H1 (cell line): Measurements from ENCODE around the gene MPHOSPH8. TPM values are rescaled to one million over a fixed set of nuclear protein-coding genes. Genes with fewer than 3 reads are reported as not detected.

ENCODE experiments used
- CTCF ChIA-PET: fragments of 300-600 bp; sonication (Branson Sonifier 250); formaldehyde crosslinking; loops from one replicate; lab custom pipeline; 2021; ENCODE audit not compliant: partially characterized antibody; lab: Charles Lee
- POLR2A ChIA-PET: fragments of 300-600 bp; sonication (Branson Sonifier 250); formaldehyde crosslinking; loops from one replicate; lab custom pipeline; 2021; ENCODE audit warnings: inconsistent platforms; ENCODE audit not compliant: partially characterized antibody; lab: Charles Lee
- DNase-seq, 2 experiments: peaks; one replicate each; pipeline versions ENCODE4 v3.0.0 to v3.0.0-alpha.2; 2010 to 2022; ENCODE audit warnings: low spot score in 2 of 2, low read depth in 1 of 2, mixed read lengths in 1 of 2
- FAIRE-seq: peaks from 2 replicates; lab custom pipeline; 2011; peaks lifted over from hg19 to GRCh38; lab: Jason Lieb, UNC
- H2AFZ ChIP-seq: 2 replicates; pipeline ENCODE4 v1.8.1; 2012; ENCODE audit warnings: low read length, inconsistent platforms
- H2AK5ac ChIP-seq: 2 replicates; pipeline ENCODE4 v1.6.1; 2013; ENCODE audit warnings: low read depth, low read length
- H2BK120ac ChIP-seq: replicated peaks from 2 replicates; pipeline ENCODE3; 2013; ENCODE audit warnings: low read depth, low read length, inconsistent platforms
- H2BK12ac ChIP-seq: 2 replicates; pipeline ENCODE4 v1.6.1; 2013; ENCODE audit warnings: low read depth, low read length
- H2BK15ac ChIP-seq: 2 replicates; pipeline ENCODE4 v1.6.1; 2013; ENCODE audit warnings: low read length
- H2BK20ac ChIP-seq: 2 replicates; pipeline ENCODE4 v1.6.1; 2013; ENCODE audit warnings: low read length
- H2BK5ac ChIP-seq: 2 replicates; pipeline ENCODE4 v1.6.1; 2013; ENCODE audit warnings: low read depth, low read length
- H3K14ac ChIP-seq: 2 replicates; pipeline ENCODE4 v1.6.1; 2013; ENCODE audit warnings: inconsistent platforms; ENCODE audit not compliant: insufficient read length
- H3K18ac ChIP-seq: 2 replicates; pipeline ENCODE4 v1.6.1; 2013; ENCODE audit warnings: low read length; ENCODE audit errors: extremely low read depth
- H3K23ac ChIP-seq: 2 replicates; pipeline ENCODE4 v1.6.1; 2013; ENCODE audit warnings: inconsistent platforms; ENCODE audit not compliant: insufficient read length
- H3K23me2 ChIP-seq: 2 replicates; pipeline ENCODE4 v1.6.1; 2013; ENCODE audit warnings: low read depth, low read length
- H3K27ac ChIP-seq: 2 replicates; pipeline ENCODE4 v1.6.1; 2011; ENCODE audit warnings: low read depth, low read length, inconsistent platforms
- H3K27me3 ChIP-seq, 4 experiments: replicated peaks in 1 of 4; 1 replicate in 1 of 4; 2 replicates in 3 of 4; pipeline versions ENCODE4 v1.6.1 to v1.8.1; 2011 to 2013; ENCODE audit warnings: low read length in 3 of 4, mild to moderate bottlenecking in 3 of 4, inconsistent platforms in 2 of 4, mixed read lengths in 2 of 4, moderate library complexity in 1 of 4; ENCODE audit not compliant: control insufficient read depth in 3 of 4, insufficient read depth in 3 of 4; ENCODE audit errors: extremely low read depth in 1 of 4
- H3K36me3 ChIP-seq, 4 experiments: 2 replicates each; pipeline versions ENCODE4 v1.6.1 to v1.8.1; 2011 to 2013; ENCODE audit warnings: mild to moderate bottlenecking in 4 of 4, low read length in 3 of 4, moderate library complexity in 2 of 4, control low read depth in 1 of 4, inconsistent platforms in 1 of 4; ENCODE audit not compliant: insufficient read depth in 4 of 4, control insufficient read depth in 2 of 4
- H3K4ac ChIP-seq: replicated peaks from 2 replicates; pipeline ENCODE3; 2013; ENCODE audit warnings: low read length, low read depth, mixed read lengths, inconsistent platforms; ENCODE audit not compliant: insufficient read length
- H3K4me1 ChIP-seq, 4 experiments: replicated peaks in 1 of 4; 1 replicate in 1 of 4; 2 replicates in 3 of 4; pipeline versions ENCODE4 v1.6.1 to v1.8.1; 2011 to 2013; ENCODE audit warnings: low read length in 3 of 4, inconsistent platforms in 2 of 4, mixed read lengths in 1 of 4; ENCODE audit not compliant: insufficient read depth in 4 of 4, control insufficient read depth in 3 of 4
- H3K4me2 ChIP-seq, 2 experiments: 2 replicates each; pipeline versions ENCODE4 v1.6.1 to v1.8.1; 2011 to 2013; ENCODE audit warnings: low read depth in 2 of 2, low read length in 2 of 2, control low read depth in 1 of 2, inconsistent platforms in 1 of 2, mild to moderate bottlenecking in 1 of 2; ENCODE audit not compliant: insufficient read depth in 1 of 2
- H3K4me3 ChIP-seq, 4 experiments: fragments of 200-600, 300-600 bp in 1 of 4; sonication (generic), shearing (Covaris generic), sonication (Bioruptor Twin) in 1 of 4; 2 replicates each; pipeline versions ENCODE4 v1.5.1 to v1.8.1; 2011 to 2016; ENCODE audit warnings: low read length in 4 of 4, low read depth in 3 of 4, control low read depth in 2 of 4, inconsistent platforms in 2 of 4, mild to moderate bottlenecking in 2 of 4, mixed read lengths in 1 of 4, moderate library complexity in 1 of 4; ENCODE audit not compliant: insufficient read depth in 2 of 4; ENCODE audit errors: extremely low read depth in 1 of 4
- H3K56ac ChIP-seq: replicated peaks from 2 replicates; pipeline ENCODE3; 2013; ENCODE audit warnings: low read depth, mild to moderate bottlenecking, mixed read lengths, low read length, inconsistent platforms; ENCODE audit not compliant: insufficient read length
- H3K79me1 ChIP-seq: 2 replicates; pipeline ENCODE4 v1.6.1; 2013; ENCODE audit warnings: low read depth, low read length, control low read depth
- H3K79me2 ChIP-seq, 2 experiments: 2 replicates each; pipeline versions ENCODE4 v1.6.1 to v1.8.1; 2012 to 2013; ENCODE audit warnings: low read length in 2 of 2, mild to moderate bottlenecking in 2 of 2, inconsistent platforms in 1 of 2; ENCODE audit not compliant: insufficient read depth in 2 of 2, control insufficient read depth in 1 of 2
- H3K9ac ChIP-seq, 4 experiments: replicated peaks in 1 of 4; 1 replicate in 1 of 4; 2 replicates in 3 of 4; pipeline versions ENCODE4 v1.6.1 to v1.8.1; 2011 to 2013; ENCODE audit warnings: low read depth in 3 of 4, low read length in 3 of 4, control low read depth in 2 of 4, mild to moderate bottlenecking in 2 of 4, moderate library complexity in 2 of 4, inconsistent platforms in 1 of 4; ENCODE audit errors: extremely low read depth in 1 of 4
- H3K9me3 ChIP-seq, 2 experiments: 2 replicates each; pipeline versions ENCODE4 v1.6.1 to v1.8.1; 2012 to 2013; ENCODE audit warnings: mild to moderate bottlenecking in 2 of 2, moderate library complexity in 2 of 2, control low read depth in 1 of 2, inconsistent platforms in 1 of 2, low read depth in 1 of 2, low read length in 1 of 2, mixed read lengths in 1 of 2; ENCODE audit not compliant: insufficient read depth in 2 of 2
- H4K20me1 ChIP-seq, 2 experiments: replicated peaks in 1 of 2; 2 replicates each; pipeline versions ENCODE3 to v1.8.1; 2011 to 2013; ENCODE audit warnings: inconsistent platforms in 2 of 2, low read length in 2 of 2, mild to moderate bottlenecking in 1 of 2; ENCODE audit not compliant: insufficient read depth in 2 of 2, control insufficient read depth in 1 of 2
- H4K5ac ChIP-seq: 2 replicates; pipeline ENCODE4 v1.6.1; 2013; ENCODE audit warnings: low read length, low read depth, mixed read lengths, inconsistent platforms; ENCODE audit not compliant: insufficient read length
- H4K8ac ChIP-seq: 2 replicates; pipeline ENCODE4 v1.8.0; 2013; ENCODE audit warnings: mild to moderate bottlenecking, moderate library complexity, low read length, inconsistent platforms; ENCODE audit not compliant: insufficient read depth; ENCODE audit errors: extremely low read depth
- H4K91ac ChIP-seq: replicated peaks from 2 replicates; pipeline ENCODE3; 2013; ENCODE audit warnings: low read length, mixed read lengths, inconsistent platforms; ENCODE audit not compliant: insufficient read length
- BACH1 ChIP-seq: IDR thresholded peaks from 2 replicates; pipeline ENCODE4 v1.6.1; 2012; ENCODE audit warnings: low read length, improper control_type of control experiment
- CHD1 ChIP-seq: IDR thresholded peaks from 2 replicates; pipeline ENCODE4 v1.6.1; 2012; ENCODE audit warnings: low read depth, low read length, improper control_type of control experiment
- EGR1 ChIP-seq: IDR thresholded peaks from 2 replicates; pipeline ENCODE4 v1.6.1; 2011; ENCODE audit warnings: low read depth, low read length, borderline replicate concordance
- EZH2 ChIP-seq: fragments of 200-600 bp; sonication (generic); IDR thresholded peaks from 2 replicates; pipeline ENCODE4 v1.7.1; 2012; ENCODE audit warnings: low read depth, mild to moderate bottlenecking, moderate library complexity, low read length, inconsistent platforms; ENCODE audit not compliant: severe bottlenecking
- KDM1A ChIP-seq: fragments of 200-600, 300-600 bp; sonication (generic); IDR thresholded peaks from 2 replicates; pipeline ENCODE4 v1.7.1; 2016; ENCODE audit warnings: mild to moderate bottlenecking, low read length, borderline replicate concordance
- KDM4A ChIP-seq: IDR thresholded peaks from one replicate; pipeline ENCODE4 v1.7.1; 2012; ENCODE audit warnings: low read depth, mild to moderate bottlenecking, moderate library complexity, low read length, inconsistent platforms; ENCODE audit not compliant: severe bottlenecking
- NRF1 ChIP-seq: IDR thresholded peaks from 2 replicates; pipeline ENCODE4 v1.6.1; 2011; ENCODE audit warnings: mild to moderate bottlenecking, low read depth, low read length, improper control_type of control experiment
- PHF8 ChIP-seq: fragments of 200-600 bp; sonication (generic); conservative IDR thresholded peaks from 2 replicates; pipeline ENCODE4 v1.7.1; 2012; ENCODE audit warnings: low read depth, mild to moderate bottlenecking, inconsistent platforms, low read length, moderate library complexity
- SP4 ChIP-seq: IDR thresholded peaks from 2 replicates; pipeline ENCODE4 v1.6.1; 2012; ENCODE audit warnings: low read length, inconsistent platforms
- YY1 ChIP-seq: IDR thresholded peaks from 2 replicates; pipeline ENCODE4 v1.6.1; 2011; ENCODE audit warnings: low read depth, mild to moderate bottlenecking, low read length
- polyA plus RNA-seq, 7 experiments: library from polyadenylated mRNA; depleted of rRNA in 3 of 7; stranded (reverse) in 5 of 7; unstranded in 2 of 7; fragments of >200 nt in 5 of 7; fragments of 200-250 nt in 2 of 7; gene quantifications; 1 replicate in 5 of 7; 2 replicates in 1 of 7; 4 replicates in 1 of 7; pipeline versions ENCODE4 v1.2.1 to v1.2.3, GENCODE V29; 2011 to 2013; ENCODE audit warnings: missing spikeins in 2 of 7, mixed read lengths in 2 of 7
- total RNA-seq: library from RNA; stranded (reverse); fragmentation: NEBNext Ultra II Directional; extraction: Animal tissue kit (Norgen Biotek cat#: 25700); gene quantifications from 2 replicates; pipeline ENCODE4 v1.2.1, GENCODE V29; 2021
- TF ChIP-seq, protein P1 (sequence below): IDR thresholded peaks from 2 replicates; pipeline ENCODE4 v1.6.1; 2011; ENCODE audit warnings: low read length, improper control_type of control experiment

Gene MPHOSPH8
- total and polyA plus RNA-seq, 2 of the 8 experiments (the other 6 are each of a cell fraction or from before 2014, with no cell fraction given): 8.3 to 20.5 TPM

- Histone ChIP-seq H2AK5ac (no peak overlapping the region), H3K9ac (no peak overlapping the region)
These were observed 27.3 kb upstream of the MPHOSPH8 start for GRCh38 chr13:19606152-19606551.

More at GRCh38 chr13:19606152-19606551, 27.3 kb upstream of the MPHOSPH8 start:
- H3K4me2 ChIP-seq: no peak overlapping the region
- no peak overlapping the region for H4K5ac ChIP-seq
- H3K4me1 ChIP-seq: peaks cover 0 to 2% (median 0%) of the 10 kb centered on the region in 4 experiments; a peak in 1 of 7 replicates
- H4K91ac ChIP-seq: no peak overlapping the region
- H3K23ac ChIP-seq: no peak overlapping the region
- H3K56ac ChIP-seq: no peak overlapping the region
- no peak overlapping the region for H2BK5ac ChIP-seq
- ChIA-PET CTCF (no interaction called here), POLR2A (interaction anchor here (0.9 kb wide), 1 partner anchor 27 kb away, joined by 4 read pairs; the partner anchor contains the start of gene MPHOSPH8)
- no peak overlapping the region for H2BK15ac ChIP-seq
- H3K79me1 ChIP-seq: no peaks in the 10 kb centered on the region
- H3K27me3 ChIP-seq: peaks cover 0 to 11% (median 8%) of the 10 kb centered on the region in 4 experiments; a peak in 5 of 7 replicates
- no peaks in the 10 kb centered on the region for H4K20me1 ChIP-seq
- peaks cover 7 to 13% of the 10 kb centered on the region in 2 experiments; a peak in 2 of 4 replicates for H3K9me3 ChIP-seq
- no peak overlapping the region for H4K8ac ChIP-seq
- H3K36me3 ChIP-seq: peaks cover 0 to 4% (median 0%) of the 10 kb centered on the region in 4 experiments; a peak in 1 of 8 replicates
- no peak for TF ChIP-seq YY1
- TF ChIP-seq, protein P1, sequence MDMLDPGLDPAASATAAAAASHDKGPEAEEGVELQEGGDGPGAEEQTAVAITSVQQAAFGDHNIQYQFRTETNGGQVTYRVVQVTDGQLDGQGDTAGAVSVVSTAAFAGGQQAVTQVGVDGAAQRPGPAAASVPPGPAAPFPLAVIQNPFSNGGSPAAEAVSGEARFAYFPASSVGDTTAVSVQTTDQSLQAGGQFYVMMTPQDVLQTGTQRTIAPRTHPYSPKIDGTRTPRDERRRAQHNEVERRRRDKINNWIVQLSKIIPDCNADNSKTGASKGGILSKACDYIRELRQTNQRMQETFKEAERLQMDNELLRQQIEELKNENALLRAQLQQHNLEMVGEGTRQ: no peak
- no peak for TF ChIP-seq CHD1
- no peak for TF ChIP-seq BACH1
- no peak for TF ChIP-seq EGR1
- no peak for TF ChIP-seq EZH2
- TF ChIP-seq KDM4A: no peak
- TF ChIP-seq PHF8: no peak
- no peak for TF ChIP-seq NRF1
- TF ChIP-seq SP4: no peak
- no peak for TF ChIP-seq KDM1A
- no peak overlapping the region for H2BK20ac ChIP-seq
- no peak overlapping the region for H2BK120ac ChIP-seq
- no peak overlapping the region for H3K4ac ChIP-seq
- H3K18ac ChIP-seq: no peak overlapping the region
- peaks cover 6% of the 10 kb centered on the region; the same call in 1 of the 2 replicates for H3K23me2 ChIP-seq
- H3K14ac ChIP-seq: no peak overlapping the region
- H3K27ac ChIP-seq: no peak overlapping the region
- no peak overlapping the region for H2AFZ ChIP-seq
- peaks cover 0 to 3% of the 10 kb centered on the region in 2 experiments; a peak in 1 of 4 replicates for H3K79me2 ChIP-seq
- no peak for FAIRE-seq
- no peak for DNase-seq
- no peak overlapping the region for H3K4me3 ChIP-seq
- no peak overlapping the region for H2BK12ac ChIP-seq
